Tibial nerve (tissue), 4 donors: ENCODE data around the gene SP3. TPM values are rescaled to one million over a fixed set of nuclear protein-coding genes. Genes with fewer than 3 reads are reported as not detected.

Experiments used
- DNase-seq, 2 donors: peaks; one replicate each; pipeline ENCODE4 v3.0.0-alpha.2; 2019; ENCODE audit warnings: low spot score in 2 of 2
- H3K27ac ChIP-seq, 4 donors: fragments of 200-600 bp; sonication (generic) in 3 of 4; one replicate each; pipeline ENCODE4 v1.5.1; 2017 to 2019; ENCODE audit warnings: mild to moderate bottlenecking in 1 of 4
- H3K27me3 ChIP-seq, 2 donors: fragments of 200-600 bp; sonication (generic) in 1 of 2; one replicate each; pipeline versions ENCODE4 v1.5.1 to v1.6.0; 2017 to 2019
- H3K36me3 ChIP-seq, 3 donors: fragments of 200-600 bp; sonication (generic); one replicate each; pipeline ENCODE4 v1.5.1; 2018 to 2019
- H3K4me1 ChIP-seq, 4 donors: fragments of 200-600 bp; sonication (generic) in 3 of 4; one replicate each; pipeline ENCODE4 v1.5.1; 2017 to 2019
- H3K4me3 ChIP-seq, 4 donors: fragments of 200-600 bp; sonication (generic) in 3 of 4; one replicate each; pipeline ENCODE4 v1.5.1; 2017 to 2019; ENCODE audit warnings: mild to moderate bottlenecking in 1 of 4, moderate library complexity in 1 of 4
- H3K9me3 ChIP-seq, 4 donors: fragments of 200-600 bp; sonication (generic) in 3 of 4; one replicate each; pipeline ENCODE4 v1.5.1; 2017 to 2019
- EP300 ChIP-seq, 2 donors: sonication (generic); formaldehyde crosslinking; IDR thresholded peaks; one replicate each; pipeline ENCODE4 v1.6.1; 2017; ENCODE audit warnings: antibody characterized with exemption in 2 of 2, mild to moderate bottlenecking in 1 of 2
- POLR2A ChIP-seq, 2 donors: fragments of 450-650 bp; IDR thresholded peaks; one replicate each; pipeline ENCODE4 v1.6.1; 2017; ENCODE audit warnings: antibody characterized with exemption in 2 of 2, mild to moderate bottlenecking in 2 of 2, moderate library complexity in 2 of 2
- WGBS, 2 donors: methylation state at CpG; one replicate each; pipeline ENCODE4 v1.1.5; 2018; 5-methylcytosine and 5-hydroxymethylcytosine counted together
- total RNA-seq, 4 donors: library from RNA; depleted of rRNA; stranded (reverse); fragments of >200 nt; gene quantifications; one replicate each; pipeline ENCODE4 v1.1.0, GENCODE V29; 2016
- TF ChIP-seq, protein P1 (sequence below), 5 experiments: fragments of 200-600 bp in 3 of 5; fragments of 450-650 bp in 2 of 5; sonication (generic) in 3 of 5; IDR thresholded peaks; one replicate each; pipeline ENCODE4 v1.5.1; 2016 to 2019; ENCODE audit warnings: antibody characterized with exemption in 5 of 5, mild to moderate bottlenecking in 3 of 5, moderate library complexity in 2 of 5

SP3 gene
- total RNA-seq, 4 donors from 2014 or later = 72.5 to 152 (median 128) TPM

DNA sequence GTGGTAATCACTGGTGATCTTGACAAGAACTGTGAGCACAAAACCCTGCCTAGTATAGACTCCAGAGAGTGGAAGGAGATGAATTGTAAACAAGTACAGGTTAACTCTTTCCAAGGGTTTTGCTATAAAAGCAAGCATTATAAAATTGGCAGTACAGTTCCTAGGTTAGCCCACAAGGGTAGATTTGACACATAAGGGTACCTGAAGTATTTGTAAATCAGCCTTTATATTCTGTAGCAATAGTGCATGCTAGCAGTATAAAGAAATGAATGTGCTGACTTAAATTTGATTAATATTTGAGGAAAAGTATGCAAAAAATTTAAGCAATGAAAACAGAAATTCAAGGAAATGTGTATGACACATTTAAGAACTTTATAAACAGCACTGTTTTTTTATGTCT is 42.4 kb downstream of the SP3 start:
- no peak for TF ChIP-seq EP300 (IDR thresholded peaks at IDR 0.05)
- no peak for DNase-seq
- H3K36me3 ChIP-seq = peaks cover 0 to 8% (median 0%) of the 10 kb centered on the region in 3 donors
- H3K27me3 ChIP-seq = no peaks in the 10 kb centered on the region
- peaks cover 0 to 54% (median 13%) of the 10 kb centered on the region in 4 donors for H3K4me1 ChIP-seq
- H3K27ac ChIP-seq = no peak overlapping the region
- H3K9me3 ChIP-seq = no peaks in the 10 kb centered on the region
- no peak overlapping the region for H3K4me3 ChIP-seq

DNA sequence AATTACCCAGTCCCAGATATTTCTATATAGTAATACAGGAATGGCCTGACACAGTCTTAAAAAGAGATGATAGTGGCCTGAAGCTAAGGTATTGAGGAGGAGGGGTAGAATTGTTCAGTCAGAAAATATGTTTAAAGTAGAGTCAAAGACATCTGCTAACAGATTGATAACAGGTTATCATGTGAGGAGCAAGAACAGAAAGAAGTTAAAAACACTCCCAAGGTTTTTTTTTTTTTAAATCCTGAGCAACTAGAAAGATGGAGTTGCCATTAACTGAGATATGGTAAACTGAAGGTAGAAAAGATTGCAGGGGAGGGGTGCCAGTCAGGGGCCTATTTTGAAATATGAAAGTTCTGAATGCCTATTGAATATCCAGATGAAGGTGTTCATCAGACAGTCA is 43.1 kb downstream of the SP3 start:
- peaks cover 0 to 54% (median 13%) of the 10 kb centered on the region in 4 donors for H3K4me1 ChIP-seq
- H3K27me3 ChIP-seq = no peaks in the 10 kb centered on the region
- no peak overlapping the region for H3K4me3 ChIP-seq
- peaks cover 0 to 15% (median 0%) of the 10 kb centered on the region in 3 donors for H3K36me3 ChIP-seq
- H3K9me3 ChIP-seq = no peaks in the 10 kb centered on the region
- DNase-seq = no peak
- TF ChIP-seq, protein P1, sequence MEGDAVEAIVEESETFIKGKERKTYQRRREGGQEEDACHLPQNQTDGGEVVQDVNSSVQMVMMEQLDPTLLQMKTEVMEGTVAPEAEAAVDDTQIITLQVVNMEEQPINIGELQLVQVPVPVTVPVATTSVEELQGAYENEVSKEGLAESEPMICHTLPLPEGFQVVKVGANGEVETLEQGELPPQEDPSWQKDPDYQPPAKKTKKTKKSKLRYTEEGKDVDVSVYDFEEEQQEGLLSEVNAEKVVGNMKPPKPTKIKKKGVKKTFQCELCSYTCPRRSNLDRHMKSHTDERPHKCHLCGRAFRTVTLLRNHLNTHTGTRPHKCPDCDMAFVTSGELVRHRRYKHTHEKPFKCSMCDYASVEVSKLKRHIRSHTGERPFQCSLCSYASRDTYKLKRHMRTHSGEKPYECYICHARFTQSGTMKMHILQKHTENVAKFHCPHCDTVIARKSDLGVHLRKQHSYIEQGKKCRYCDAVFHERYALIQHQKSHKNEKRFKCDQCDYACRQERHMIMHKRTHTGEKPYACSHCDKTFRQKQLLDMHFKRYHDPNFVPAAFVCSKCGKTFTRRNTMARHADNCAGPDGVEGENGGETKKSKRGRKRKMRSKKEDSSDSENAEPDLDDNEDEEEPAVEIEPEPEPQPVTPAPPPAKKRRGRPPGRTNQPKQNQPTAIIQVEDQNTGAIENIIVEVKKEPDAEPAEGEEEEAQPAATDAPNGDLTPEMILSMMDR (IDR thresholded peaks at IDR 0.05) = no peak
- TF ChIP-seq POLR2A (IDR thresholded peaks at IDR 0.05) = no peak
- TF ChIP-seq EP300 (IDR thresholded peaks at IDR 0.05) = no peak
- no peak overlapping the region for H3K27ac ChIP-seq

DNA sequence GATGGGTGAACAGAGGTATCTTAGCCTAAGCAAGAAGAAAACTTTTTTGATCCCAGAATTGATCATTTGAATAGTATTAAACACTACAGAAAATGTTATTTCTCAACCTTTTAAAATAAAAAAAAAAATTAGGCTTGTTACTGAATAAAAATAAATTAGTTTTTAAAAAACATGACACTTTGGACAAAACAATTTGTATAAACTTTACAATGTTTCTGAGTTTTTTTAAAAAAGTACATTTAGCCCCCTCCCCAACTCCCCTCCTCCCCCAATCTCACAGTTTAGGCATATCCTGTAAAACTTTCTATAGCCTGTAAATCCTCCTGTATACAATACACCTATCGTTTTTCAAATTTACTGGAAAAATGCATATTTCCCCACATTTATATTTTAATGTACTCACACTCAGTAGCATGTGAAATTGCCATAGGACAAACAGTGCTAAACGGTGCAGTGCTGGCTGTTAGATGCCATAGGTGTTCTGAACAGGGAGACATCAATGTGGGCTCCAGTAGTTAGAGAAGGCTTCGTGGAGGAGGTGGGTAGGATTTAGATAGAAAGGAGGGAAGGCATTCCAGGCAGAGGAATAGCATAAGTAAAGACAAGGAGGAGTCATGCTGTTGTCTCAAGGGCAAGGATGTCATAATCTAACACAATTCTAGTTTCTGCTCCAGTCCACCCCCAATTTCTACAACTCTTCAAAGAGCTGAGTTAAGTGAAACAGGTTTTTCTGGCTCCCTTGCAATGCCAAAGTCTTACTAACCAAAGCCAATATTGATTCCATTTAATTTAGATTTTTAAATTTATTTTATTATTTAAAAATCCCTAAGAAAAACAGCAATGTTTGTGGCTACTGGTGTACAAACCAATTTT is 50.9 kb downstream of the SP3 start:
- Histone ChIP-seq H3K4me1 (peaks cover 0 to 4% (median 0%) of the 10 kb centered on the region in 4 donors), H3K4me3 (no peak overlapping the region), H3K27ac (no peak overlapping the region), H3K36me3 (peaks cover 0 to 66% (median 6%) of the 10 kb centered on the region in 3 donors), H3K27me3 (no peaks in the 10 kb centered on the region), H3K9me3 (no peaks in the 10 kb centered on the region)
- DNase-seq = no peak
- TF ChIP-seq EP300 (IDR thresholded peaks at IDR 0.05) (no peak), POLR2A (IDR thresholded peaks at IDR 0.05) (no peak)
- TF ChIP-seq, protein P1 (IDR thresholded peaks at IDR 0.05) = no peak
- 81 to 85% methylated on average over 3 of the region's 3 CpGs for WGBS, 2 donors

DNA sequence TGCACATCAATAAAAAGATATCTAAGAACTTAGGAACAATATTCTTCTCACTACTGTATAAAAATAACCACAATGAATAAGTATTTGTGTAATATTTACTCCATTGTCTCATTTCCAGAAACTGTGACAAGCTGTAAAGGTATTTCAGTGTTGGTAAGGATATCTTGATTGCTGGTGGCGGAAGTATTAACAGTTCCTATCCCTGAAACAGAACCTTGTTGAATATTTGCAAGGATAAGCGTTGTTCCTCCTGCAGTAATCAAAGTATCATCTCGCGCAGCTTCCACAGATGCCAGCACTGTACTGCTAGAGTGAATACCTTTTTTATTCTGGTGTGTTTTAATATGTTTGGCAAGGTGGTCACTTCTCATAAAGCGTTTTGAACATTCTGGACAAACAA is 55.3 kb downstream of the SP3 start:
- peaks cover 0 to 1% (median 0%) of the 10 kb centered on the region in 4 donors for H3K4me1 ChIP-seq
- H3K27me3 ChIP-seq = no peaks in the 10 kb centered on the region
- no peaks in the 10 kb centered on the region for H3K9me3 ChIP-seq
- no peak overlapping the region for H3K27ac ChIP-seq
- 95 to 97% methylated on average over 5 of the region's 5 CpGs for WGBS, 2 donors
- no peak for DNase-seq
- no peak for TF ChIP-seq POLR2A (IDR thresholded peaks at IDR 0.05)
- TF ChIP-seq, protein P1 (IDR thresholded peaks at IDR 0.05) = no peak
- no peak for TF ChIP-seq EP300 (IDR thresholded peaks at IDR 0.05)
- no peak overlapping the region for H3K4me3 ChIP-seq
- peaks cover 0 to 83% (median 8%) of the 10 kb centered on the region in 3 donors for H3K36me3 ChIP-seq

DNA sequence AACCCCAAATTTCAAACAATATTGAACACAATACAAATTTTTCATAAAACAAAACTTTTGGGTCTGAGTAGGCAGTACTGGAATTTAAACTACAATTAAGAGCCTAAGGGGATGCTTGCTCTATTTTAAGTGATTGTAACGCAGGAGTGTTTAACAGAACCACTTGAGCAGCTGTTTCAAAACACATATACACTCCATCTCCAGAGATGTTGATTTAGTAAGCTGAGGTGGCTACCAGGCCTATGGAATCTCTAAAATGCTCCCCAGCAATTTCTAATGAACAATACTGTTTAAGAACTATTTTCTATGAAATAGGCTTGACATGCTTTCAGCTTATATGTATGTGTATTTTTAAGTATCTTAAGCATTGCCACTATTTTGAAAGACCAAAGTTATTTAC is 58.5 kb downstream of the SP3 start:
- DNase-seq = no peak
- TF ChIP-seq POLR2A (IDR thresholded peaks at IDR 0.05) = no peak
- TF ChIP-seq EP300 (IDR thresholded peaks at IDR 0.05) = no peak
- TF ChIP-seq, protein P1 (IDR thresholded peaks at IDR 0.05) = no peak
- Histone ChIP-seq H3K4me3 (no peak overlapping the region), H3K27ac (no peak overlapping the region), H3K4me1 (no peaks in the 10 kb centered on the region), H3K9me3 (no peaks in the 10 kb centered on the region), H3K36me3 (peaks cover 0 to 73% (median 10%) of the 10 kb centered on the region in 3 donors), H3K27me3 (no peaks in the 10 kb centered on the region)
- 96 to 100% methylated on average over 1 of the region's 1 CpG for WGBS, 2 donors
